Kidney epithelial cell (primary cell): Measurements from ENCODE around the gene FUS. TPM values are rescaled to one million over a fixed set of nuclear protein-coding genes. Genes with fewer than 3 reads are reported as not detected.

Source experiments
- DNase-seq: peaks from one replicate; pipeline ENCODE4 v3.0.0-alpha.2; 2010; ENCODE audit warnings: low read depth
- H3K27me3 ChIP-seq: 2 replicates; pipeline ENCODE4 v1.6.0; 2011; ENCODE audit warnings: low read length; ENCODE audit not compliant: control insufficient read depth, insufficient read depth
- H3K36me3 ChIP-seq: 2 replicates; pipeline ENCODE4 v1.5.1; 2011; ENCODE audit warnings: low read length; ENCODE audit not compliant: control insufficient read depth, insufficient read depth
- H3K4me3 ChIP-seq: 2 replicates; pipeline ENCODE4 v1.5.1; 2011; ENCODE audit warnings: low read depth, mild to moderate bottlenecking, control low read depth, low read length
- CTCF ChIP-seq: IDR thresholded peaks from 2 replicates; pipeline ENCODE4 v1.5.1; 2011; ENCODE audit warnings: mild to moderate bottlenecking, moderate library complexity, low read length, control low read depth, inconsistent platforms; ENCODE audit not compliant: insufficient read depth, poor library complexity, severe bottlenecking
- total RNA-seq: library from RNA; depleted of rRNA; stranded (reverse); fragments of >200 nt; gene quantifications from 2 replicates; pipeline ENCODE4 v1.2.3, GENCODE V29; 2015

Gene FUS
- total RNA-seq, 1 donor from 2014 or later: 71.9 TPM

- DNase-seq: no peak
- no peak for TF ChIP-seq CTCF
- peaks cover 28% of the 10 kb centered on the region for H3K27me3 ChIP-seq
- no peaks in the 10 kb centered on the region for H3K36me3 ChIP-seq
- no peak overlapping the region for H3K4me3 ChIP-seq
These were observed 41.6 kb downstream of the FUS start for GRCh38 chr16:31221357-31222160.

- no peaks in the 10 kb centered on the region for H3K36me3 ChIP-seq
- no peak overlapping the region for H3K4me3 ChIP-seq
- TF ChIP-seq CTCF: no peak
- DNase-seq: no peak
- H3K27me3 ChIP-seq: peaks cover 13% of the 10 kb centered on the region
These were observed 43.1 kb downstream of the FUS start for GRCh38 chr16:31223044-31223443.

GRCh38 chr16:31224092-31224955 is 44.4 kb downstream of the FUS start:
- Histone ChIP-seq H3K36me3 (no peaks in the 10 kb centered on the region), H3K4me3 (no peak overlapping the region), H3K27me3 (peaks cover 6% of the 10 kb centered on the region)
- DNase-seq: no peak
- no peak for TF ChIP-seq CTCF

- Histone ChIP-seq H3K36me3 (no peaks in the 10 kb centered on the region), H3K27me3 (peaks cover 5% of the 10 kb centered on the region), H3K4me3 (no peak overlapping the region)
- DNase-seq: no peak
- TF ChIP-seq CTCF: no peak
These were observed 45.3 kb downstream of the FUS start for GRCh38 chr16:31225193-31225592.

GRCh38 chr16:31228206-31228605 is 48.3 kb downstream of the FUS start:
- H3K36me3 ChIP-seq: no peaks in the 10 kb centered on the region
- H3K27me3 ChIP-seq: no peaks in the 10 kb centered on the region
- no peak for TF ChIP-seq CTCF
- H3K4me3 ChIP-seq: no peak overlapping the region
- DNase-seq: no peak

- H3K36me3 ChIP-seq: no peaks in the 10 kb centered on the region
- H3K27me3 ChIP-seq: no peaks in the 10 kb centered on the region
- no peak for TF ChIP-seq CTCF
- DNase-seq: no peak
- no peak overlapping the region for H3K4me3 ChIP-seq
These were observed 49.6 kb downstream of the FUS start for GRCh38 chr16:31229501-31229900.
